NB4 (cell line): ENCODE measurements around the gene FLNB.

Experiments used
- TF ChIP-seq, protein P1 (sequence below): IDR thresholded peaks from one replicate; pipeline ENCODE4 v1.5.1; 2012; ENCODE audit warnings: low read depth, low read length
- TF ChIP-seq, protein P2 (sequence below): IDR thresholded peaks from 2 replicates; pipeline ENCODE4 v1.6.1; 2011; ENCODE audit warnings: low read depth, low read length

DNA sequence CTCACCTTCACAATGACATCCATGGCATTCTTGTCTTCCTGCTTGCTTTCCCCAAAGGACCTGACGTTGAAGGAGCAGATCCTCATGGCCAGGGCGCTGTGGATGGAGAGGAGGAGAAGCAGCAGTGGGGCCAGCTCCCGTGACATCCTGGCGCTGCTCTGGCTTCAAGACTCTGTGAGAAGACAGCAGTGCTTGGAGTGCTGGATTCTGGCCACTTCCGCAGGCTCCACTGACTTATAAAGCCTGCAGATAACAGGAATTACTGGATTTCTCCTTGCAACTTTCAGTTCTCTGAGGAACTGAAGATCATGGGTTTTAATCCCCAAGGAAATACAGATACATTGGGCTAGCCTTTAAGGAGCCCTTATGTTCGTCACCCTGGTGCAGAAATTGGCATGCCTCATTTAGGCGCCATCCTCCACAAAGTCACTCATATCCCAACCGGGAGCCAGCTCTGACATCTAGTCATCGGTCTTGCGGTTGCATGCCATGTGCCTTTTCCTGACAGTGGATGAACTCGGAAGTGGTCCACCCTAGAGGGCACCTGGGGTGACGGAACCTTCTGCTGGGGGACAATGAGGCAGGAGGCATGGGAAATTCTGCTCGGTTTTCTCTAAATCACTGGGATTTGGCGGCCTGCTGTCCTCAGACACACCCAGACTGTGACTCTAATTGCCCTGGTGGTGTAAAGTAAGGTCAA, 202.7 kb downstream of the FLNB start, which contains the start of gene DNASE1L3:
- TF ChIP-seq, protein P1, sequence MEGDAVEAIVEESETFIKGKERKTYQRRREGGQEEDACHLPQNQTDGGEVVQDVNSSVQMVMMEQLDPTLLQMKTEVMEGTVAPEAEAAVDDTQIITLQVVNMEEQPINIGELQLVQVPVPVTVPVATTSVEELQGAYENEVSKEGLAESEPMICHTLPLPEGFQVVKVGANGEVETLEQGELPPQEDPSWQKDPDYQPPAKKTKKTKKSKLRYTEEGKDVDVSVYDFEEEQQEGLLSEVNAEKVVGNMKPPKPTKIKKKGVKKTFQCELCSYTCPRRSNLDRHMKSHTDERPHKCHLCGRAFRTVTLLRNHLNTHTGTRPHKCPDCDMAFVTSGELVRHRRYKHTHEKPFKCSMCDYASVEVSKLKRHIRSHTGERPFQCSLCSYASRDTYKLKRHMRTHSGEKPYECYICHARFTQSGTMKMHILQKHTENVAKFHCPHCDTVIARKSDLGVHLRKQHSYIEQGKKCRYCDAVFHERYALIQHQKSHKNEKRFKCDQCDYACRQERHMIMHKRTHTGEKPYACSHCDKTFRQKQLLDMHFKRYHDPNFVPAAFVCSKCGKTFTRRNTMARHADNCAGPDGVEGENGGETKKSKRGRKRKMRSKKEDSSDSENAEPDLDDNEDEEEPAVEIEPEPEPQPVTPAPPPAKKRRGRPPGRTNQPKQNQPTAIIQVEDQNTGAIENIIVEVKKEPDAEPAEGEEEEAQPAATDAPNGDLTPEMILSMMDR, result no peak
- TF ChIP-seq, protein P2, sequence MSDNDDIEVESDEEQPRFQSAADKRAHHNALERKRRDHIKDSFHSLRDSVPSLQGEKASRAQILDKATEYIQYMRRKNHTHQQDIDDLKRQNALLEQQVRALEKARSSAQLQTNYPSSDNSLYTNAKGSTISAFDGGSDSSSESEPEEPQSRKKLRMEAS, result no peak
